ENCODE results near the gene PRPF6.

Gene PRPF6

DNA sequence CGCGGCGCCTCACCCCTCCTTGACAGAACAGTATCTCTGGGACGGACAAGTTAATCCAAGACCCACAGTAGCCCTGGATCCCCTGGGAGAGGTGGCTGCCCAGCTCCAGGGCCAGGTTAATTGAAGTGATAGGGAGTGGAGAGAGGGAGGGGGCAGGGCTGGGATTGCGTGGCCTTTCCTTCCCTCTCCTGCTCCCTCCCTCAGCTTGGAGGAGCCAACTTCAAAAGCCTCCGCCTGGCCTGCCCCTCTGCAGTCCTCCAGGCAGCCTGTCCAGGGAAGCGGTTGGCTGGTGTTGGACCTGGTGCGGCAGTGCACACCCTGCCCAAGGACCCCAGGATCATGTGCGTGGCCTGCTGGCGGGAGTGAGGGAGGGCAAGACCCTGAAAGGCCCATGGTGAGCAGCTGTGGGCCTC is 55.0 kb downstream of the PRPF6 start, which contains the start of gene C20orf204:
Gene C20orf204 (plus strand): TSS at position 250 of the 413 bp plus-strand sequence. CDS start 142 bp downstream, at position 392.
- DNase-seq (ENCODE audit: low read depth in 3 of 3): no peak

DNA sequence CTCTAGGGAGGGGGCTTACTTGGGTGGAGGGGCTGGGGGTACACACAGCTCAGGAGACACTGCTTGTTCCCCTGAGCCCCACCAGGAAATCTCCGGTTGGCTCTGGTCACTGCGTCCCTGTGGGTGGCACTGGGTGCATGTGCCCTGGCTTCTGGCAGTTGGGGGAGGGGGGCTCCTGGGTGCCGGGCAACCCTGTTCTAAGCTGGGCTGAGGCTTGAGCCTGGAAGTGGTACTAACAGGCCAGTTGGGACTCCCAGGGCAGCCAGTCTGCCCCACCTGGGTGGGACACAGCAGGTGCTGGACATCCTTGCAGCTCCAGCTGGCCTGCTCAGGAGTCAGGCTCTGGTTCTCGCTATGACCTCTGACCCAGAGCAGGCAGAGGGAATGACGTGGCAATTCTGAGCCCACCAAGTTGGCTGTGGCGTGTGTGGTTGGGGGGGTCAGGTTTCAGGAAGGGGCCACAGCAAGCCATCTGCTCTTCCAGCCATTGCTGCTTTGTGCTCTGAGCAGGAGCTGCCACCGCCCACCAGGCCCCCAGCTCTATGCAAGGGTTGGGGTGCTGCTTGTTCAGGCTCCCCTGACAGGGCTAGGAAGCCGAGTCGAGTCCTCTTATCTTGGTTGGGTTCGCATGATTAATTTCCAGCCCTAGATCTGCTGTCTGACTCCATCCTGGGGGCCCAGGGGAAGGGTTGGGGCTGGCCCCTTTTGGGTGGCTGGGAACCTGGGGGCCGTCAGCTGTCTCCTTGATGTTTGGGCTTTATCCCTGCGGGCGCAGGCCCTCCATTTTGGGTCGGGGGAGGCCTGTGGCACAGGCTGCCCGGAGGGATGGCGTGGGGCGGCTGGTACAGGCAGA is 55.6 kb downstream of the PRPF6 start:
- no peak for DNase-seq (ENCODE audit: low read depth in 3 of 3)

- DNase-seq (ENCODE audit: low read depth in 3 of 3): no peak
Measured at GRCh38 chr20:64037199-64037497, 56.2 kb downstream of the PRPF6 start.

DNA sequence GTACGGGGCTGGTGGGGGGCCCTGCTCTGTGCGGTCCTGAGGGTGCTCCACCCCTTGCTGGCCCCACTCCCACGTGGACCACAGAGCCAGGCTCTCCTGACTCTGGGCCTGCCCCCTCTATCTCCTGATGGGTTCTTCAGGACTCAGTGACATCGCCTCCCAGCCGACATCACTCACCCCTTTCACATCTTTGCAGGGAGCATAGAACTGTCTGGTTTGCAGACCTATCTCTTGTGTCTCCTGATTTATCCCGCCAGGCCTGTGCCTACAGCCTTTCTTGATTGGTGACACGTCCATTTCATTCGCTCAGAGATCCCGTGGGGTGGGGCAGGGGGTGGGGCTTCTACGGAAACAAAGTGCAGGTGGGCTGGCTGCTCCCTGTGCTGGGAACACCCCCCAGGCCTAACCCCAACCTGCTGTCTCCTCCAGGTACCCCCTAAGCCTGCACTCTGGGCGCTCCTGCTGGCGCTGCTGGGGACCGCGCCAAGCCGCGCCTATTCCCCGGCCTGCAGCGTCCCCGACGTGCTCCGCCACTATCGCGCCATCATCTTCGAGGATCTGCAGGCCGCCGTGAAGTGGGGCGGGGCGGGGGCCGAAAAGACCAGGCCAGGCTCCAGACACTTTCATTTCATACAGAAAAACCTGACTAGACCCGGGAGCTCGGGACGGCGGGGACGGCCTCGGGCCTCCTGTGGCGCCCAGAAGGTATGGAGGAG is 56.7 kb downstream of the PRPF6 start:
- DNase-seq (ENCODE audit: low read depth in 3 of 3): no peak

DNA sequence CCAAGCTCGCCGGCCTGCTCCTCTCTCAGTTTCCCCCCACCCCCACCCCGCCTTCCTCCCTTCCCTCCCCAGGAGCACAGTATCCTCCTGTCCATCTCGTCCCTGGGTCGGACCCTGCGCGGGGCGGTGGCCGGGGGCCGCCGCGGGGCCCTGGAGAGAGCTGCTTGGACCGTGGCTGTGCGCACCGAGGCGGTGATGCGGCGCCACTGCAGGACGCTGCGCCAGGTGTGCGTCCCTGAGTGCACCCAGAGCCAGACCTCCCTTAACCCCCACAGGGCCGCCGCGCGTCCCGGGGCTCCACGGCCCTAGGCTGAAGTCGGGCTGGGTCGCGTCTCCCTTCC is 57.3 kb downstream of the PRPF6 start:
- no peak for DNase-seq (ENCODE audit: low read depth in 3 of 3)

DNA sequence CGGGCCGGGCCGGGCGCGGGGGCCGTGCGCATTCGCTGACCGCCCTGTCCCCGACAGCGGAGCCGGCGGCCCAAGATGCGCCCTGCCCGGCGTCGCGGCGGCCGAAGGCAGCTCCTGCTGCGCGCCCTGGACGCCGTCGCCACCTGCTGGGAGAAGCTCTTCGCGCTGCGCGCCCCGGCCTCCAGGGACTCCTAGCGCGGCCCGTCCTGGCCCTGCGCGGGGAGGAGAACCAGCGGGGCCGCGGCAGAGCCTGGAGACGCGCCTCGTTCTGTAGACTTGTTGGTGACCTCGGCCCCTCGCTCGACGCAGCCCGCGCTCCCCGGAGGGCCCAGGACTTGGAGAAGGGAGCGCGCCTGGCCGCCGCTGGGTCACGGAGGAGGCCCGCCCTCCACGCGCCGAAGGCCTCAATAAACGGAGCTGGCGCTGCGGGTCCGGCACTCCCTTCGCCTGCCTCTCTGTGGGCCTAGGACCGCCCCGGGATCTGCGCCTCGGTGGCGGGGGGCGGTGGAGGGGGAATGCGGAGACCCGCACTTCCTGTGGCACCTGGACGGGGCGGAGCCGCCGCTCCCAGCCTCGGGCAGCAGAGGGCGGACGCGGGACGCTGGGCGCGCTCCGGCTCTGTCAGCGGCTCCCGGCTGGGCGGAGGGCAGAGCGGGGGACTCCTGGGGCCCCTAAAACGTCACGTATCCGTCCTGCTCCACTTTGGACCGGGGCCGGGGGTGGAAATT is 57.8 kb downstream of the PRPF6 start:
- DNase-seq (ENCODE audit: low read depth in 3 of 3): peak; percentile 54 to 75 (median 57)

DNA sequence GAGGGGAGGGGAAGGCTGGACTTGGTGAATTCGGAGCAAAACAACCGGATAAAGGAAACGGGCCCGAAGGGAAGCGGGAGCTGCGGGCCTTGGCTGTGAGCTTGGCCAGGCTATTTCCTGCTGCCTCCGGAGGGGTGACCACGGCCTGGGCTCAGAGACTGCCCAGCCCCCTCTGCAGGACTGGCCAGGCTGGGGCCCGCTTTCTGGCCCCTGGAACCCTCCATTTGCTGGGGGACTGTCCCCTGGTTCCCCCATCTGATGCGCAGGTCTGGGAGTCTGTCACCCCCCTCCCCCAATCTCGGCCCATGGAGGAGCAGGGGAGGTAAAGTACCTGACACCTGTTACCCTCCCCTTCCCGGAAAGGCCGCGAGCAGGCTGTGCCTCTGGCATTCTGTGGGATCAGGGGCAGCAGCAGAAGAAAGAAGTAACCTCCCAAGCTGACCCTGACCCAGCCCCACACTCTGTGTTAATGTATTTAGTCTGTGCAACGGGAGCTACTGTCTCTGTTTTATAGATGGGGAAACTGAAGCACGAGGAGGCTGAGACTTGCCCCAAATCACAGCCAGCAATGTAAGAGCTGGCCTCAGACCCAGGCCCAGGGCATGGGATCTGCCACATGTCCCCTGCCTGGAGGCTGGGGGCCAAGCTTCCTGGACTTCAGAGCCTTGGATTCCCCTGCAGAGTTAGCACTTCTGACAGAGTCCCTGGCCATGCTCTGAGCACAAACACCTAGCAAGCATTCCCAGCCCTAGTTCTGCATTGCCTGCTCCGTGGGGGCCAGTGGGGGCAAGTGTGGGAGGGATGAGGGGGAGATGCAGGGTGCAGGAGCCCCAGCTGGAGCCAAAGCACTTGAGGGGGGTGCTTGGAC is 58.6 kb downstream of the PRPF6 start:
- DNase-seq (ENCODE audit: low read depth in 3 of 3): no peak

DNA sequence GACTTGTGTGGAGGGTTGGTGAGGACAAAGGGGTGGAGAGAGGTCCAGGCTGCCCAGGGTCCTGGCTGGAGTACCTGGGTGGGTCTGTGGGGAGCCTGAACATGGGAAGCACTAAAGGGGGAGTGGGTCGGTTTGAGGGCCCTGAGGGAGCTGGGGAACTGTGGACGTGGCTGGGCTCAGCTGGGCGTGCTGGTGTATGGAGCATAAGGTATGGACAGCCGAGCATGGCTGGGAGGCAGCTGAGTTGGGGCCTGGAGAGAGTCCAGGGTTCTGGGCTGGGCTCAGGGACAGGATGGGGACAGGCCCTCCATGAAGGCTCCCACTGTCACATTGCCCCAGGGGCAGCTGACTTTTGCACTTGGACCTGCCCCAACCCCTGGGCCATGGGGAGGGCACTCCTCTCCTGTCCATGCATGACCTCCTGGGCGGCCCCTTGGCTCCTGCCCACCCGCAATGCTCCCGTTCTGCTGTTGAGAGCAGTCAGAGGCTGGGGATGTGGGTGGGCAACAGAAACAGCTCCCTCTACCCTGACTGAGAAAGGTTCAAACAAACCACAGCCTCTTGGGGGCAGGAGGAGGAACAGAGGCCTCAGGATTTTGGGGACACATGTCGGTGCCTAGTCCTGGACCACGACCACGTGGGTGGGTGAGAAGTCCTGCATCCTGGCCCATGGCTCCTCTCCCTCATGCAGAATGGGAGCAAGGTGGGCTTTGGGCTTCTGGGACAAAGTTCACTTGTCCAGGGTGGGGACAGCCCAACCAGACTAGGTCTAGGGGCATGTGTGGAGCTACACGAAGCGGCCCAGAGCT is 59.5 kb downstream of the PRPF6 start:
- no peak for DNase-seq (ENCODE audit: low read depth in 3 of 3)

GRCh38 chr20:64041040-64041780 is 60.3 kb downstream of the PRPF6 start:
- no peak for DNase-seq (ENCODE audit: low read depth in 3 of 3)

GRCh38 chr20:64041781-64042053 is 60.8 kb downstream of the PRPF6 start:
- DNase-seq (ENCODE audit: low read depth in 3 of 3): no peak

- no peak for DNase-seq (ENCODE audit: low read depth in 3 of 3)
Measured at GRCh38 chr20:64042054-64042781, 61.3 kb downstream of the PRPF6 start.

DNA sequence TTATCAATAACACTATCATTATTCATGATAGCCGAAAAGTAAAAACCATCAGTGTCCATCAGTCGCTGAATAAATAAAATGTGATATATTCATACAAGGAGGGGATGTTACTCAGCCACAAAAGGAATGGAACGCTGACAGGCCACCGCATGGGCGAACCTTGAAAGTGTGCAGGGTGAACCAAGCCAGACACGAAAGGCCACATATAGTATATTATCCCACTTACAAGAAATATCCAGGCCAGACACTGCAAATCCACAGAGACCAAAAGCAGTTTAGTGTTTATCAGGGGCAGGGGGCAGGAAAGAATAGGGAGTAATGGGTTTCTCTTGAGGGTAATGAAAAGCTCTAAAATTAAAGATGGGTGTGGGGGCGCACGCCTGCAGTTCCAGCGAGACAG is 62.8 kb downstream of the PRPF6 start:
- DNase-seq (ENCODE audit: low read depth in 3 of 3): no peak

DNA sequence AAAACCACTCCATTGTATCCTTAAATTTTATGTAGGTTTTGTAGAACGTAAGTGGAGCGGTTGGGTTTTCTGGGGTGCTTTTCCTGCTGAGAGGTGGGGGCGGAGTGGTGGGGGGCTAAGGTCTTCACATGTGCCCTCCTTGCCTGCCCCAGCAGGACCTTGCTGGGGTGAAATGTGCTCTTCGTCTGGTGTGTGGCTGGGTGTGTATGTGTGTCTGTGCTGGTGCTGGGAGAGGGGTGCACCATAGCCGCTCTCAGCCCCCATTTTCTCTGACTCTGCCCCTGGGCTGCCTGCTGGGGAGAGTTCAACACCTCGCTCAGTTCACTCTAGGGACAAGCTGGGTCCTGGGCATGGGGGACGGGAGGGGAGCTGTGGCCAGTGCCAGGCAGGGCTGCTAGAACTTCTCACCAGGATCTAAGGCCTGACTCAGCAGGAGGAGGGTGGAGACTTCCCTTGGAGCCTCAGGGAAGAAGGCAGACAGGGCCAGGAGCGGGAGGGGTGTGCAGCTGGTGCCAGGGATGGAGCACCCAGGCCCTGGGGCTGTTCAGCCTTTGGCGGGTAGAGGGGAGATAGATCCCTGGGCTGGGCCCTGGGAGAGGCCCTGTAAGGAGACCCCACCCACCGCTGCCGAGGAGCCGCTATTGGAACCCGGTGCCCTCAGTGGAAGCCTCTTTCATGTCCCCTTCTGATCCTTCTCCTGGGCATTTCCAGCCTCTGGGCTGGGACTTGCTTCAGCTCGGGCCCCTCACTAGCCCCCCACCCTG is 63.7 kb downstream of the PRPF6 start:
- DNase-seq (ENCODE audit: low read depth in 3 of 3): no peak

GRCh38 chr20:64045346-64046011 is 64.5 kb downstream of the PRPF6 start:
- no peak for DNase-seq (ENCODE audit: low read depth in 3 of 3)

GRCh38 chr20:64047046-64047389 is 66.1 kb downstream of the PRPF6 start:
- no peak for DNase-seq (ENCODE audit: low read depth in 3 of 3)

DNA sequence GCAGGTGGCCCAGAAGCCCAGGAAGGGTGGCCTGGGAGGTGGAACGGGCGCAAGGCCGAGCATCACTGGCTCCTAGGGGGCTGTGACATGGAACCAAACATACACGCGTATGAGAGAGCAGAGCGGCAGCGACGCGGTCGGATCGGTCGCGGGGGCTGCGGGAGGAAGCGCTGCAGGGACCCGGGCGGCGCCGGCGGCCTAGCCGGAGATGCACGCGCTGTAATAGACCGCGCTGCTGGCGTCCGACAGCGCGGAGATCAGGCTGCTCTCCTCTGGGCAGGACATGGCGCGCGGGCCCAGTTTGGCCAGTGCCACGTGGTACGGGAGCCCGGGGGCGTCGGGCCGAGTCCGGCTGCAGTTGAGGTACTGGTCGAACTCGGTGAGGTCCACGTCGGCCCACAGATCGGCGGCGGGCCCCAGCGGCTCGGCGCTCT is 67.1 kb downstream of the PRPF6 start:
- no peak for DNase-seq (ENCODE audit: low read depth in 3 of 3)

DNA sequence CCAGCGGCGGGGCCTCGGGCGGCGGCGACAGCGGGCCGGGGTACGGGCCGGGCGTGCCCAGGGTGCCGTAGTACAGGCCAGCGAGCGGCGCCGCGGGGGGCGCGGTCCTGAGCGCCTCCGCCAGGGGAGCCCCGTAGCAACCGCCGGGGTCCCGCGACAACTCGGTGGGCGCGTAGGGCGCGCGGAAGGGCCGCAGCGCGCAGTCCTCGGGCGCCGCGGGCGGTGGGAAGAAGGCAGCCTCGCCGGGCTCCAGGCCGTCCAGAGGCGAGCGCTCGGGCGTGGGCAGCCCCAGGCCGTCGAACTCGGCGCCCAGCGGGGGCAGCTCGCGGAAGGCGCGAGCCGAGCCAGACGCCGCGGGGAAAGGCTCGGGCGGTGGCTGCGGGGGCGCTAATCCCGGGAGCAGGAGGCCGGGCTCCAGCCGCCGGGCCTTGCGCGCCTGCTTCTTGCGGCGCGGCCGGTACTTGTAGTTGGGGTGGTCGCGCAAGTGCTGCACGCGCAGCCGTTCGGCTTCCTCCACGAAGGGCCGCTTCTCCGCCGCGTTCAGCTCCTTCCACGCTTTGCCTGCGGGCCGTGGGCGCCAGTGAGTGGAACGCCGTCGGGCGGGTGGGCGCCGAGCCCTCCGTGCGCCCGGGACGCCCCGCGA is 67.6 kb downstream of the PRPF6 start:
- no peak for DNase-seq (ENCODE audit: low read depth in 3 of 3)
